Stimulated activated CD4-positive, alpha-beta T cell treated with anti-CD3 and anti-CD28 coated beads, Interleukin-4, amount 100 ng/mL, for 1 hour (primary cell): Measurements from ENCODE around the gene ADSL.
A peak's percentile ranks its signal among the peaks of the same experiment; 100 is the strongest.
"Not testable (repeated sequence)": the region's sequence is repeated elsewhere in the genome, so short reads cannot be mapped to it uniquely, and the experiment has no call there.

ENCODE experiments used
- DNase-seq: peaks from one replicate; pipeline ENCODE4 v3.0.0-alpha.2; 2020

Gene ADSL

DNA sequence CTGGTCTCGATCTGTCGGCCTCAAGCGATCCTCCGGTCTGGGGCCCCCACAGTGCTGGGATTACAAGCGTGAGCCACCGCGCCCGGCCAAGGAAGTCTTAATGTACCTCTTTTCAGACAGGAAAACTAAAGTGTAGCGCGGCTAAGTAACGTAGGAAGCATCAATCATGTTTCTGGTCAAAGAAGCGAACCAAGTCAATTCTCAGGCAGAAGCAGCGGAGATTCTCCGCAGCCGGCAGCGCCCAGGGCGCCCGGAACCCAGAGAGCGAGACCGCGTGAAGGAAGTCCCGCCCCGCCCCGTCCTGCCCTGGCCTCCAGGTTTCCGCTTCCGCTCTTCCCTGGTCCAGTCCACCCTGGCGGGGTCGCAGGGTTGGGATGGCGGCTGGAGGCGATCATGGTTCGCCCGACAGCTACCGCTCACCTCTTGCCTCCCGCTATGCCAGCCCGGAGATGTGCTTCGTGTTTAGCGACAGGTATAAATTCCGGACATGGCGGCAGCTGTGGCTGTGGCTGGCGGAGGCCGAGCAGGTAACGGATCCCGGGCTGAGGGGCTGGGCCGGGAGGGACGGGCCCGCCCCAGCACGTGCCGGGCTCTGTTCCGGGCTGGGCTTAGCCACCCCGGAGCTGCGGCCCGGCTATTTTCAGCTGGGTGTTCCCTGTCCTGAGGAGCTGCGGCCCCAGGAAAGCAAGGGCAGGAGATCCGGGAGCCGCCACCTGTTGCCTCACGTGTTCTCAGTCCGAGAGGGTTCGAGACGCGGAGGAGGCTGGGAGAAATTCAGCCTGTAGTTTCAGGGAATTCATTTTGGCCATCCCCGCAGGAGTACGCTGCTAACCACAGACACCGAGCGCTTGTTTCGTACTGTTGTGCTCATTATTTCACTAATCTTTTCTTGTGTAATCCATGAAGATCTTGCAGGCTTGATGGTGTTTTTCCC lies at the start of gene ADSL:
Gene ADSL, plus strand, starts transcription at position 316 of the 934 bp plus-strand sequence. Its CDS starts 59 bp downstream, at position 375.
- DNase-seq = peak; percentile 88

DNA sequence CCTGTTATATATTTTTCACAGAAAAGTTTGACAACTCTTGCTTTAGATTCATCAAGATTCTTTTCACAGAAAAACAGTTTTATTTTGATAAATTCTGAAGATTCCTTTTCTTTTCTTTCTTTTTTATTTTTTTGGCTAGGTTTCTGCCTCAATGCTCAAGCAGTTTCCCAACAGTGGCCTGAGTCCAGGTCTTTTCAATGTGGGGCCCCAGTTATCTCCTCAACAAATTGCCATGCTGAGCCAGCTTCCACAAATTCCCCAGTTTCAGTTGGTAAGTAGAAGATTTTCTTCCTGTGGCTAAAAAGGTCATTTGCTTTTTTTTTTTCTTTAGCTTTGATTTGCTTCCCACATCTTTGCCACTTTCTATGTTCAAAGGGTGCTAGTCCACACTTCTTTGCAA lies 46.0 kb upstream of the ADSL start:
- no peak for DNase-seq

DNA sequence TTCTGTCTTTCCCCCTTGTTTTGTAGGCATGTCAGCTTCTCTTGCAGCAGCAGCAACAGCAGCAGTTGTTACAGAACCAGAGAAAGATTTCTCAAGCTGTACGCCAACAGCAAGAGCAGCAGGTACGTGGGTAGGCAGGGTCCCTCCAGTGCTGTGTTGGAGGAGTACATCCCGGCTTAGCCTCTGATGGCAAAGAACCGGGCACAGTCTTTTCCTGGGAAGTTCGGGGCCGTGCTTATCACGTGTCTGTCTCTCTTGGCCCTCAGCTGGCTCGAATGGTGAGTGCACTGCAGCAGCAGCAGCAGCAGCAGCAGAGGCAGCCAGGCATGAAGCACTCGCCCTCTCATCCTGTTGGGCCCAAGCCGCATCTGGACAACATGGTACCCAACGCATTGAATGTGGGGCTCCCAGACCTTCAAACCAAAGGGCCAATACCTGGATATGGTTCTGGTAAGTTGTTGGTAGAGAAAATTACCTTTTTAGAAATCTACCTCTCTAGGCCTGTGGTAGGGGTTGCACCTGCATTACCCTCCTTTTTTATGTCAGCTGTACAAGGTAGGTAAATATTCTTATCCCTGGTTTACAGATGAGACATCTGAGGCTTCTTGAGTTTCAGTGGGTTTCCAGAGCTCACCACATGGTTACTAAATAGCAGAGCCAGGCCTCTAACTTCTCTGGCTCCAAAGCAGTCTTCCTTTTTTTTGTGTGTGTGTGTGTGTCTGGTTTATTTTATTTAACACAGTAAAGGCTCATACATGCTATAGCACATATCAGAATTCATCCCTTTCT lies 45.2 kb upstream of the ADSL start:
- DNase-seq = no peak

GRCh38 chr22:40302149-40302548 lies 44.2 kb upstream of the ADSL start:
- DNase-seq = no peak

GRCh38 chr22:40305625-40306024 lies 40.7 kb upstream of the ADSL start:
- DNase-seq = no peak

DNA sequence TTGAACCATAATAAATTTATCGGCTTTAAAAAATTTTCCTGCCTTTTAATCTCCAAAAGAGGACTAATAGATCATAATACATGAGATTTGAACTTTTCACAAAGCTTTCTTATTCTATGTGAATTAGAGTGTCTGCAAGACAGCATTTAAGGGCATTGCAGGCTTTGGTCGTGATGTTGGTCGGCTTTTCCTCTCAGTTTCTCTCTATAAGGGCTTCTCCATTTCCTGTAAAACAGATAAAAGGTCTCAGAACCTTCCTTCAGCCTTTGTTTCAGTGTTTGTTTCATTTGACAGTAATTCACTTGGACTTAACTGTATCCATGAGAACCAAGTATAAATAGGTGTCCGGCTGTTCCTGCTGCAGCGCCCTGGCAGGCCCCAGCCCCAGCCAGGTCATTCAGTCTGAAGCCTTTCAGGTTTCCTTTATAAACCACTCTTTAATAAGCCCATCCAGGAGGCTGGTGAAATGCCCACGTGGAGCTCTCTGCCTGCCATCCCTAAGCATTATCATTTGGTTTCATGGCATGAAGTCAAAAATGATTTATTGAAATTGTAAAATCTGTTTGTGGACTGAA lies 37.2 kb upstream of the ADSL start:
- DNase-seq = no peak

- DNase-seq = no peak
These were observed 36.7 kb upstream of the ADSL start for GRCh38 chr22:40309631-40310030.

- no peak for DNase-seq
These were observed 36.1 kb upstream of the ADSL start for GRCh38 chr22:40310081-40310767.

GRCh38 chr22:40310768-40311120 lies 35.6 kb upstream of the ADSL start:
- DNase-seq = no peak

- not testable (repeated sequence) for DNase-seq
These were observed 34.7 kb upstream of the ADSL start for GRCh38 chr22:40311646-40312045.

GRCh38 chr22:40312050-40312449 lies 34.2 kb upstream of the ADSL start:
- no peak for DNase-seq

DNA sequence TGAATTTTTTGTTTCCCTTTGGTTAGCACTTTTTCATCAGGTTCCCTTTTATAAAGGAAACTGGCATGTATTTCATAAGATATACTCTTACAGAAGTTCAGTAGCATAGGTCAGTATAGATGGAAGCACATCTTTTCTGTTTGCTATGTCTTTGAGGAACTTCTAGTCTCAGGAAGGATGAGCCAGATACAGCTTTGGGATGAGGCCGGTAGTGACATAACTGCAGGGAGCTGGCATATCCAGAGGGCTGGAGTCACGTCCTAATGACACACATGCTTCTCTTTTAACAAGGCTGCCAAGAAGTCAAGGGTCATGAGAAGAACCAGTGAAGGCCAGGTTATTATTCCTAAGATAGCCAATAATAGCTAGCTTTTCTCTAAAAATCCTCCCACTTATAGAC lies 33.3 kb upstream of the ADSL start:
- no peak for DNase-seq

GRCh38 chr22:40314041-40314440 lies 32.3 kb upstream of the ADSL start:
- no peak for DNase-seq

DNA sequence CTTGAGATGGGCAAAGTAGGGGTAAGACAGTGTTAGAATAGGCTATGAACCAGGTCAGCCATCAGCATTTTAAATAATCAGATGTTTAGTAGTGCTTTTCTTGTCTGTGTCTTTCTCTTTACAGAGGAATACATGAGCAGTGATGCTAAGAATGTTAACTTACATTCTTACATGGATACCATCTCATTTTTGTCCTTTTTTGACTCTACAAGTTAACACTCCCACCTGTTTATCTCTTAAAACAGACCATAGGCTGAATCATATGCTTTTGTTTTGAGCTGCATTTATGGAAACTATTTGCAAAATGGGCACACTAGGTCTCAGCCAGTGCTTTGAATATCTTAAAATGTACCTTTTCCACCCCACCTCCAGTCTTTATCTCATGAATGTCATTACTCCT lies 25.6 kb upstream of the ADSL start:
- no peak for DNase-seq

DNA sequence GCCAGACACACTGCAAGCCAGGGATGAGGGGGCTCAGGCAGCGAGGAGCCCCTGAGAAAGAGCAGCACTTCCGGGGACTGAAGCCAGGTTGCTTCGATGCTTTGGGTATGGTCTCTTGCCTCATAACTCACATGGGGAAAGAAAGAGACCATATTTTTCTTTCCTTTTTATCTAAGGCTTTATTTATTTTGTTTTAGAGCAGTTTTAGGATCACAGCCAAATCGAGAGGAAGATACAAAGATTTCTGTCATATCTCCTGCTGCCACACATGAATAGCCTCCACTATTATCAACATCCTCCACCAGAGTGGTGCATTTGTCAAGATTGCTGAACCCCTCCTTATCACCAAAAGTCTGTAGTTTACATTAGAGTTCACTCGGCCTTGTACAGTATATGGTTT lies 24.3 kb upstream of the ADSL start:
- DNase-seq = no peak

- no peak for DNase-seq
These were observed 23.4 kb upstream of the ADSL start for GRCh38 chr22:40322818-40323447.

- DNase-seq = peak; percentile 21
These were observed 22.6 kb upstream of the ADSL start for GRCh38 chr22:40323681-40324171.

DNA sequence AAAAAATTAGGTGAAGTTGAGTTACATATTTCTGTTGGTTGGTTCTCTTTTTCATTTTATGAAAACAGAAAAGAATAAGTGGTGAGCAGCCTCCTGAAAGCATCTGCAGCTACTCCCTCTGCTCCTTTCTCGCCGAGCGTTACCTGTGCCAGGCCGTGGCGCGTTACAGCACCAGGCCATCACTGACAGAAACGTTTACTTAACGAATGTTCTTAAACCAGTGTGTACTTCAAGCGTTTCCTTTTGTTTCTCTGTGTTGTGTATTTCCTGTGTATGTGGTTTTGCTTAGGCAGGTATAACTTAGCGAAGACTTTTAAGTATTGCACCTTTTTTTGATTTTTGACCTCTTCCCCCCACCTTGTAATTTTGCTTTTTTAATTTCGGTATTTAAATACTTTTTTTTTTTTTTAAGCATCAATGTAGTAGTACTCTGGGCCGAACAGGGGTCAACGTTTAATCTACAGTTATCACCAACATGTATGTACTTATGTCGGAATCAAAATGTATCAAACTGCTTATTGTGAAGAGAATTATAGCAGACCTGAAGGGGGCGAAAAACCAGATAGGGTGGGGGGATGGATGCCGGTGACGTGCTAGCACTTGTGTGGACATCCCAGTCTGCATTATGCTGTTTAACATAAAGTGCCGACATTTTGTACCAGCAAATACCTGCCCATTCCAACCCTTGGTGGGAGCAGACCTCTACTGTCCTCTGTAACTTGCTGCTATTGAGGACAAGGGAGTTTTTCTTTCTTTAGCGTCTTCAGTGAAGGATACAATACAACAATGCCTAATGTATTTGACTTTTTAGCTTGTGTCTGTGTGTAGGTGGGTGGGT lies 21.6 kb upstream of the ADSL start:
- peak; percentile 26 for DNase-seq

GRCh38 chr22:40325315-40325714 lies 21.0 kb upstream of the ADSL start:
- peak; percentile 62 for DNase-seq

GRCh38 chr22:40326905-40327735 lies 19.2 kb upstream of the ADSL start:
- DNase-seq = no peak
